GM12878 (cell line): ENCODE measurements around the gene GDNF. TPM values are rescaled to one million over a fixed set of nuclear protein-coding genes. Genes with fewer than 3 reads are reported as not detected.

Experiments used
- ATAC-seq: fragments of 200-7000 bp; cut with Tn5 transposase; 3 replicates; pipeline ENCODE4 v1.9.1; 2020; ENCODE audit warnings: mild to moderate bottlenecking, moderate library complexity
- BruUV-seq: library from RNA; stranded (reverse); fragments of 400-500 nt; replicated peaks from 2 replicates; lab custom pipeline; 2021; lab: Mats Ljungman, UMichigan
- CTCF ChIA-PET: fragments of 300-600 bp; sonication (Branson Sonifier 250); formaldehyde crosslinking; extraction: SDS; loops from one replicate; lab custom pipeline; 2021; ENCODE audit warnings: inconsistent platforms; lab: Yijun Ruan, JAX
- POLR2A ChIA-PET: fragments of 350-600 bp; formaldehyde crosslinking; extraction: SDS; loops from one replicate; lab custom pipeline; 2021; ENCODE audit warnings: inconsistent platforms; lab: Charles Lee
- RAD21 ChIA-PET: fragments of 300-600 bp; sonication (Branson Sonifier 250); formaldehyde crosslinking; loops from one replicate; lab custom pipeline; 2023; ENCODE audit warnings: antibody characterized with exemption; ENCODE audit not compliant: unreplicated experiment; lab: Charles Lee
- SMC1A ChIA-PET: fragments of 300-600 bp; sonication (Branson Sonifier 250); formaldehyde crosslinking; loops from one replicate; lab custom pipeline; 2023; ENCODE audit not compliant: unreplicated experiment, uncharacterized antibody; lab: Charles Lee
- DNase-seq: peaks from one replicate; pipeline ENCODE4 v3.0.0-alpha.2; 2011; ENCODE audit warnings: low read depth, low spot score
- FAIRE-seq: peaks from 3 replicates; lab custom pipeline; 2011; peaks lifted over from hg19 to GRCh38; lab: Jason Lieb, UNC
- H2AFZ ChIP-seq: 2 replicates; pipeline ENCODE4 v1.6.0; 2011; ENCODE audit warnings: low read depth, low read length, control low read depth; ENCODE audit not compliant: control insufficient read depth
- H3K27ac ChIP-seq: 2 replicates; pipeline ENCODE4 v1.5.1; 2011; ENCODE audit warnings: control low read depth; ENCODE audit not compliant: control insufficient read depth, insufficient read depth
- H3K27me3 ChIP-seq, 2 experiments: replicated peaks in 1 of 2; 2 replicates each; pipeline versions ENCODE4 v1.6.0 to v1.6.1; 2011; ENCODE audit warnings: low read length in 1 of 2; ENCODE audit not compliant: control insufficient read depth in 2 of 2, insufficient read depth in 2 of 2
- H3K36me3 ChIP-seq, 2 experiments: 2 replicates each; pipeline ENCODE4 v1.5.1; 2011; ENCODE audit warnings: low read length in 1 of 2; ENCODE audit not compliant: control insufficient read depth in 2 of 2, insufficient read depth in 2 of 2
- H3K4me1 ChIP-seq: 2 replicates; pipeline ENCODE4 v1.6.1; 2011; ENCODE audit warnings: mild to moderate bottlenecking, low read length, moderate library complexity, mixed read lengths; ENCODE audit not compliant: control insufficient read depth, insufficient read depth
- H3K4me2 ChIP-seq: 2 replicates; pipeline ENCODE4 v1.6.0; 2011; ENCODE audit warnings: control low read depth; ENCODE audit not compliant: control insufficient read depth, insufficient read depth
- H3K4me3 ChIP-seq: fragments of 200-600 bp; sonication (generic); 2 replicates; pipeline ENCODE4 v1.5.1; 2016
- H3K79me2 ChIP-seq: 2 replicates; pipeline ENCODE4 v1.6.0; 2011; ENCODE audit warnings: low read length; ENCODE audit not compliant: control insufficient read depth, insufficient read depth
- H3K9ac ChIP-seq: 2 replicates; pipeline ENCODE4 v1.8.0; 2011; ENCODE audit warnings: low read length, control low read depth, mixed read lengths; ENCODE audit not compliant: control insufficient read depth, insufficient read depth
- H3K9me3 ChIP-seq: replicated peaks from 3 replicates; pipeline ENCODE4 v1.5.1; 2011; ENCODE audit warnings: mild to moderate bottlenecking, low read length; ENCODE audit not compliant: control insufficient read depth, insufficient read depth
- H4K20me1 ChIP-seq: 2 replicates; pipeline ENCODE4 v1.6.0; 2011; ENCODE audit not compliant: control insufficient read depth, insufficient read depth
- IKZF1 ChIP-seq: fragments of 450-650 bp; conservative IDR thresholded peaks from 2 replicates; pipeline ENCODE4 v1.6.1; 2017; ENCODE audit warnings: antibody characterized with exemption, mild to moderate bottlenecking
- KLF5 ChIP-seq: fragments of 450-650 bp; IDR thresholded peaks from 2 replicates; pipeline ENCODE4 v1.6.1; 2014; ENCODE audit warnings: mild to moderate bottlenecking; ENCODE audit not compliant: partially characterized antibody
- MYC ChIP-seq: IDR thresholded peaks from 2 replicates; pipeline ENCODE4 v1.6.1; 2011; ENCODE audit warnings: mild to moderate bottlenecking, low read length, moderate library complexity, inconsistent platforms; ENCODE audit not compliant: insufficient read depth, insufficient replicate concordance, insufficient read length, severe bottlenecking
- NBN ChIP-seq: fragments of 450-650 bp; IDR thresholded peaks from 2 replicates; pipeline ENCODE4 v1.6.1; 2016
- NFYB ChIP-seq: IDR thresholded peaks from 2 replicates; pipeline ENCODE4 v1.6.1; 2011; ENCODE audit warnings: low read depth, mild to moderate bottlenecking, low read length, improper control_type of control experiment, moderate library complexity; ENCODE audit not compliant: insufficient read depth
- NKRF ChIP-seq: fragments of 450-650 bp; conservative IDR thresholded peaks from 2 replicates; pipeline ENCODE4 v1.6.1; 2017; ENCODE audit warnings: mild to moderate bottlenecking, moderate library complexity
- SIX5 ChIP-seq: IDR thresholded peaks from 2 replicates; pipeline ENCODE4 v1.6.1; 2011; ENCODE audit warnings: mild to moderate bottlenecking, low read depth, low read length, moderate library complexity; ENCODE audit not compliant: severe bottlenecking
- WGBS: methylation state at CpG from one replicate; pipeline ENCODE4 v1.1.6; 2016; ENCODE audit warnings: low lambda C conversion rate; ENCODE audit not compliant: insufficient replicate concordance, insufficient coverage; ENCODE audit errors: missing lambda C conversion rate; 5-methylcytosine and 5-hydroxymethylcytosine counted together
- in situ Hi-C: fragments of 300-500 bp; cut with MboI; formaldehyde crosslinking; loops from 9 replicates; pipeline ENCODE4 v1.14.3; 2018; ENCODE audit warnings: mixed read lengths
- intact Hi-C: fragments of 100-400 bp; cut with micrococcal nuclease; formaldehyde crosslinking; loops from one replicate; pipeline ENCODE4 v1.14.2; 2022; ENCODE audit not compliant: unreplicated experiment
- polyA plus RNA-seq, 11 experiments: library from polyadenylated mRNA; depleted of rRNA in 4 of 11; unstranded in 6 of 11; stranded (reverse) in 5 of 11; fragments of >200 nt; fragmentation: Nextera tagmentation in 4 of 11; fragmentation: Illumina TruSeq in 1 of 11; extraction: Ambion mirVana in 4 of 11; extraction: Trizol in 1 of 11; gene quantifications; 1 replicate in 1 of 11; 2 replicates in 10 of 11; pipeline versions ENCODE4 v1.2.1 to v1.2.3, GENCODE V29; 2011 to 2016; ENCODE audit warnings: inconsistent platforms in 2 of 11, missing spikeins in 2 of 11, low read depth in 1 of 11
- total RNA-seq, 4 experiments: library from RNA; depleted of rRNA in 3 of 4; stranded (reverse); fragments of >200 nt in 3 of 4; fragmentation: Illumina TruSeq in 1 of 4; extraction: Trizol in 1 of 4; gene quantifications; 2 replicates each; pipeline versions ENCODE4 v1.2.1 to v1.2.3, GENCODE V29; 2013 to 2021
- TF ChIP-seq, protein P1 (sequence below): fragments of 450-650 bp; formaldehyde crosslinking; IDR thresholded peaks from 2 replicates; pipeline ENCODE4 v1.4.0; 2020; ENCODE audit warnings: mild to moderate bottlenecking, moderate library complexity

The GDNF gene
- total and polyA plus RNA-seq, 10 of the 15 experiments (the other 5 are each of a cell fraction or from before 2014, with no cell fraction given) = not detected

- 71% methylated on average over 4 of the region's 4 CpGs for WGBS
- H3K79me2 ChIP-seq = no peaks in the 10 kb centered on the region
- no peak for ATAC-seq
- H3K9me3 ChIP-seq = no peaks in the 10 kb centered on the region; the same call in 2 of the 3 replicates
- H3K9ac ChIP-seq = no peak overlapping the region
- ChIA-PET CTCF (interaction anchor here (0.5 kb wide), 1 partner anchor 158 kb away, joined by 5 read pairs; no protein-coding TSS in a partner anchor), POLR2A (no interaction called here), SMC1A (interaction anchor here (0.6 to 1.4 kb wide), 2 partner anchors 11 to 290 kb away, joined by 3 read pairs; no protein-coding TSS in a partner anchor), RAD21 (no interaction called here)
- H3K4me1 ChIP-seq = no peaks in the 10 kb centered on the region
- no peaks in the 10 kb centered on the region for H4K20me1 ChIP-seq
- no peak for TF ChIP-seq KLF5
- no peak for TF ChIP-seq IKZF1
- no peaks in the 10 kb centered on the region for H3K27me3 ChIP-seq
- H3K4me3 ChIP-seq = no peak overlapping the region
- no peak overlapping the region for H2AFZ ChIP-seq
- no peak for FAIRE-seq
- in situ Hi-C loops = no loop called here
- BruUV-seq = no TSS peak
- H3K27ac ChIP-seq = no peak overlapping the region
- intact Hi-C loops = no loop called here
- H3K36me3 ChIP-seq = no peaks in the 10 kb centered on the region
- no peak for DNase-seq
- no peak overlapping the region for H3K4me2 ChIP-seq
Measured at GRCh38 chr5:37769108-37769507, 70.7 kb downstream of the GDNF start.

- POLR2A ChIA-PET = no interaction called here
- intact Hi-C loops = no loop called here
- no peak for TF ChIP-seq NKRF
- TF ChIP-seq MYC = no peak
- TF ChIP-seq SIX5 = no peak
- TF ChIP-seq, protein P1, sequence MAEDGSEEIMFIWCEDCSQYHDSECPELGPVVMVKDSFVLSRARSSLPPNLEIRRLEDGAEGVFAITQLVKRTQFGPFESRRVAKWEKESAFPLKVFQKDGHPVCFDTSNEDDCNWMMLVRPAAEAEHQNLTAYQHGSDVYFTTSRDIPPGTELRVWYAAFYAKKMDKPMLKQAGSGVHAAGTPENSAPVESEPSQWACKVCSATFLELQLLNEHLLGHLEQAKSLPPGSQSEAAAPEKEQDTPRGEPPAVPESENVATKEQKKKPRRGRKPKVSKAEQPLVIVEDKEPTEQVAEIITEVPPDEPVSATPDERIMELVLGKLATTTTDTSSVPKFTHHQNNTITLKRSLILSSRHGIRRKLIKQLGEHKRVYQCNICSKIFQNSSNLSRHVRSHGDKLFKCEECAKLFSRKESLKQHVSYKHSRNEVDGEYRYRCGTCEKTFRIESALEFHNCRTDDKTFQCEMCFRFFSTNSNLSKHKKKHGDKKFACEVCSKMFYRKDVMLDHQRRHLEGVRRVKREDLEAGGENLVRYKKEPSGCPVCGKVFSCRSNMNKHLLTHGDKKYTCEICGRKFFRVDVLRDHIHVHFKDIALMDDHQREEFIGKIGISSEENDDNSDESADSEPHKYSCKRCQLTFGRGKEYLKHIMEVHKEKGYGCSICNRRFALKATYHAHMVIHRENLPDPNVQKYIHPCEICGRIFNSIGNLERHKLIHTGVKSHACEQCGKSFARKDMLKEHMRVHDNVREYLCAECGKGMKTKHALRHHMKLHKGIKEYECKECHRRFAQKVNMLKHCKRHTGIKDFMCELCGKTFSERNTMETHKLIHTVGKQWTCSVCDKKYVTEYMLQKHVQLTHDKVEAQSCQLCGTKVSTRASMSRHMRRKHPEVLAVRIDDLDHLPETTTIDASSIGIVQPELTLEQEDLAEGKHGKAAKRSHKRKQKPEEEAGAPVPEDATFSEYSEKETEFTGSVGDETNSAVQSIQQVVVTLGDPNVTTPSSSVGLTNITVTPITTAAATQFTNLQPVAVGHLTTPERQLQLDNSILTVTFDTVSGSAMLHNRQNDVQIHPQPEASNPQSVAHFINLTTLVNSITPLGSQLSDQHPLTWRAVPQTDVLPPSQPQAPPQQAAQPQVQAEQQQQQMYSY (CRISPR knock-in tag) = no peak
- TF ChIP-seq NBN = no peak
- no peak for TF ChIP-seq IKZF1
- no peak for TF ChIP-seq NFYB
Measured at GRCh38 chr5:37768371-37768770, 71.5 kb downstream of the GDNF start.

More at GRCh38 chr5:37768371-37768770, 71.5 kb downstream of the GDNF start:
- DNase-seq (no peak), FAIRE-seq (no peak), ATAC-seq (no peak)
- Histone ChIP-seq H3K9ac (no peak overlapping the region), H3K27ac (no peak overlapping the region), H3K27me3 (no peaks in the 10 kb centered on the region), H3K36me3 (no peaks in the 10 kb centered on the region), H3K4me2 (no peak overlapping the region), H3K79me2 (no peaks in the 10 kb centered on the region), H3K9me3 (no peaks in the 10 kb centered on the region; the same call in 2 of the 3 replicates), H4K20me1 (no peaks in the 10 kb centered on the region), H2AFZ (no peak overlapping the region), H3K4me1 (no peaks in the 10 kb centered on the region), H3K4me3 (no peak overlapping the region)
- SMC1A ChIA-PET = interaction anchor here (1.4 kb wide), 1 partner anchor 11 kb away, joined by 3 read pairs; no protein-coding TSS in a partner anchor
- CTCF ChIA-PET = no interaction called here
- in situ Hi-C loops = no loop called here
- RAD21 ChIA-PET = interaction anchor here (1.6 kb wide), 1 partner anchor 355 kb away, joined by 3 read pairs; no protein-coding TSS in a partner anchor
- BruUV-seq = no TSS peak
